Kidney epithelial cell (primary cell): ENCODE results near the gene B3GAT2. TPM values are rescaled to one million over a fixed set of nuclear protein-coding genes. Genes with fewer than 3 reads are reported as not detected.

Experiments used
- DNase-seq: peaks from one replicate; pipeline ENCODE4 v3.0.0-alpha.2; 2010; ENCODE audit warnings: low read depth
- H3K27me3 ChIP-seq: 2 replicates; pipeline ENCODE4 v1.6.0; 2011; ENCODE audit warnings: low read length; ENCODE audit not compliant: control insufficient read depth, insufficient read depth
- H3K36me3 ChIP-seq: 2 replicates; pipeline ENCODE4 v1.5.1; 2011; ENCODE audit warnings: low read length; ENCODE audit not compliant: control insufficient read depth, insufficient read depth
- H3K4me3 ChIP-seq: 2 replicates; pipeline ENCODE4 v1.5.1; 2011; ENCODE audit warnings: low read depth, mild to moderate bottlenecking, control low read depth, low read length
- CTCF ChIP-seq: IDR thresholded peaks from 2 replicates; pipeline ENCODE4 v1.5.1; 2011; ENCODE audit warnings: mild to moderate bottlenecking, moderate library complexity, low read length, control low read depth, inconsistent platforms; ENCODE audit not compliant: insufficient read depth, poor library complexity, severe bottlenecking
- total RNA-seq: library from RNA; depleted of rRNA; stranded (reverse); fragments of >200 nt; gene quantifications from 2 replicates; pipeline ENCODE4 v1.2.3, GENCODE V29; 2015

Gene B3GAT2
- total RNA-seq, 1 donor from 2014 or later = not detected

- Histone ChIP-seq H3K27me3 (no peaks in the 10 kb centered on the region), H3K4me3 (no peak overlapping the region), H3K36me3 (no peaks in the 10 kb centered on the region)
- no peak for DNase-seq
- TF ChIP-seq CTCF = no peak
Measured at GRCh38 chr6:70857387-70858077, 99.3 kb downstream of the B3GAT2 start.

GRCh38 chr6:70852667-70853246 lies 104.1 kb downstream of the B3GAT2 start:
- Histone ChIP-seq H3K27me3 (no peaks in the 10 kb centered on the region), H3K36me3 (no peaks in the 10 kb centered on the region), H3K4me3 (no peak overlapping the region)
- TF ChIP-seq CTCF = no peak
- no peak for DNase-seq

- no peaks in the 10 kb centered on the region for H3K27me3 ChIP-seq
- H3K4me3 ChIP-seq = no peak overlapping the region
- H3K36me3 ChIP-seq = no peaks in the 10 kb centered on the region
- no peak for DNase-seq
- no peak for TF ChIP-seq CTCF
Measured at GRCh38 chr6:70849348-70850069, 107.4 kb downstream of the B3GAT2 start.

- no peaks in the 10 kb centered on the region for H3K27me3 ChIP-seq
- H3K4me3 ChIP-seq = no peak overlapping the region
- H3K36me3 ChIP-seq = no peaks in the 10 kb centered on the region
- no peak for DNase-seq
- no peak for TF ChIP-seq CTCF
Measured at GRCh38 chr6:70847106-70848084, 109.5 kb downstream of the B3GAT2 start.

- no peak overlapping the region for H3K4me3 ChIP-seq
- no peak for DNase-seq
- no peak for TF ChIP-seq CTCF
Measured at GRCh38 chr6:70846207-70846835, 110.5 kb downstream of the B3GAT2 start.

More at GRCh38 chr6:70846207-70846835, 110.5 kb downstream of the B3GAT2 start:
- Histone ChIP-seq H3K36me3 (no peaks in the 10 kb centered on the region), H3K27me3 (no peaks in the 10 kb centered on the region)
